Duodenal mucosa (tissue), 2 donors: Measurements from ENCODE around the gene GIPR.

Experiments
- H3K27ac ChIP-seq: one replicate; pipeline ENCODE4 v1.7.0; 2013; ENCODE audit warnings: low read depth, low read length
- H3K27me3 ChIP-seq, 2 donors: one replicate each; pipeline ENCODE4 v1.7.0; 2013; ENCODE audit warnings: low read length in 2 of 2, control low read depth in 1 of 2; ENCODE audit not compliant: insufficient read depth in 2 of 2, control insufficient read depth in 1 of 2
- H3K36me3 ChIP-seq, 2 donors: one replicate each; pipeline ENCODE4 v1.7.0; 2013; ENCODE audit warnings: low read length in 2 of 2, control low read depth in 1 of 2; ENCODE audit not compliant: insufficient read depth in 2 of 2, control insufficient read depth in 1 of 2
- H3K4me1 ChIP-seq, 2 donors: one replicate each; pipeline ENCODE4 v1.7.0; 2013; ENCODE audit warnings: low read length in 2 of 2, control low read depth in 1 of 2; ENCODE audit not compliant: insufficient read depth in 2 of 2, control insufficient read depth in 1 of 2
- H3K4me3 ChIP-seq, 2 donors: one replicate each; pipeline ENCODE4 v1.7.0; 2013; ENCODE audit warnings: low read length in 2 of 2, low read depth in 1 of 2
- H3K9ac ChIP-seq, 2 donors: one replicate each; pipeline ENCODE4 v1.7.0; 2013; ENCODE audit warnings: low read length in 2 of 2, low read depth in 1 of 2
- H3K9me3 ChIP-seq, 2 donors: one replicate each; pipeline ENCODE4 v1.7.0; 2013; ENCODE audit warnings: low read length in 2 of 2, control low read depth in 1 of 2; ENCODE audit not compliant: control insufficient read depth in 1 of 2

The GIPR gene

GRCh38 chr19:45637890-45638667 is 29.9 kb upstream of the GIPR start:
- H3K27me3 ChIP-seq: no peaks in the 10 kb centered on the region
- peaks cover 27 to 33% of the 10 kb centered on the region in 2 donors for H3K4me1 ChIP-seq
- peak overlapping the region; percentile 47 to 92 for H3K9ac ChIP-seq
- H3K4me3 ChIP-seq: peak overlapping the region; percentile 85 to 92
- no peak overlapping the region for H3K27ac ChIP-seq
- no peaks in the 10 kb centered on the region for H3K9me3 ChIP-seq
- H3K36me3 ChIP-seq: no peaks in the 10 kb centered on the region

- peak within 1 kb of the TSS; percentile 86 to 92 for H3K9ac ChIP-seq
- H3K4me3 ChIP-seq: peak within 1 kb of the TSS; percentile 85 to 92
- H3K9me3 ChIP-seq: no peaks in the 10 kb centered on the region
- H3K27me3 ChIP-seq: peaks cover 4 to 8% of the 10 kb centered on the region in 2 donors
- peaks cover 27 to 40% of the 10 kb centered on the region in 2 donors for H3K4me1 ChIP-seq
- no peaks in the 10 kb centered on the region for H3K36me3 ChIP-seq
- no peak within 1 kb of the TSS for H3K27ac ChIP-seq
Measured at GRCh38 chr19:45638930-45639729, 28.9 kb upstream of the GIPR start, which contains the start of gene EML2. Gene EML2, minus strand, starts transcription at chr19:45639397. Its CDS starts 21 bp downstream, at chr19:45639376.

- H3K9ac ChIP-seq: peak overlapping the region in 1 of 2 donors; percentile 70
- H3K36me3 ChIP-seq: no peaks in the 10 kb centered on the region
- peak overlapping the region; percentile 69 to 74 for H3K4me3 ChIP-seq
- H3K4me1 ChIP-seq: peaks cover 28 to 40% of the 10 kb centered on the region in 2 donors
- peak overlapping the region; percentile 47 for H3K27ac ChIP-seq
- peaks cover 12 to 22% of the 10 kb centered on the region in 2 donors for H3K27me3 ChIP-seq
- no peaks in the 10 kb centered on the region for H3K9me3 ChIP-seq
Measured at GRCh38 chr19:45640849-45641273, 27.2 kb upstream of the GIPR start.

GRCh38 chr19:45641274-45642105 is 26.5 kb upstream of the GIPR start:
- peak overlapping the region in 1 of 2 donors; percentile 70 for H3K9ac ChIP-seq

GRCh38 chr19:45643024-45643926 is 24.7 kb upstream of the GIPR start:
- peaks cover 29 to 38% of the 10 kb centered on the region in 2 donors for H3K4me1 ChIP-seq
- H3K27ac ChIP-seq: no peak overlapping the region
- peaks cover 12 to 22% of the 10 kb centered on the region in 2 donors for H3K27me3 ChIP-seq
- no peaks in the 10 kb centered on the region for H3K9me3 ChIP-seq
- H3K36me3 ChIP-seq: no peaks in the 10 kb centered on the region
- no peak overlapping the region for H3K9ac ChIP-seq
- peak overlapping the region; percentile 8 to 28 for H3K4me3 ChIP-seq

More at GRCh38 chr19:45641274-45642105, 26.5 kb upstream of the GIPR start:
- Histone ChIP-seq H3K36me3 (no peaks in the 10 kb centered on the region), H3K4me1 (peaks cover 34 to 40% of the 10 kb centered on the region in 2 donors), H3K27me3 (peaks cover 12 to 22% of the 10 kb centered on the region in 2 donors), H3K27ac (peak overlapping the region; percentile 47), H3K4me3 (peak overlapping the region; percentile 69 to 74), H3K9me3 (no peaks in the 10 kb centered on the region)

GRCh38 chr19:45643927-45644771 is 23.9 kb upstream of the GIPR start:
- H3K9me3 ChIP-seq: no peaks in the 10 kb centered on the region
- peaks cover 26 to 29% of the 10 kb centered on the region in 2 donors for H3K4me1 ChIP-seq
- H3K36me3 ChIP-seq: no peaks in the 10 kb centered on the region
- H3K27ac ChIP-seq: no peak overlapping the region
- H3K9ac ChIP-seq: no peak overlapping the region
- H3K27me3 ChIP-seq: peaks cover 12 to 22% of the 10 kb centered on the region in 2 donors
- no peak overlapping the region for H3K4me3 ChIP-seq

- Histone ChIP-seq H3K4me1 (peaks cover 26 to 29% of the 10 kb centered on the region in 2 donors), H3K36me3 (no peaks in the 10 kb centered on the region), H3K27me3 (peaks cover 12 to 22% of the 10 kb centered on the region in 2 donors), H3K9me3 (no peaks in the 10 kb centered on the region), H3K9ac (no peak overlapping the region), H3K4me3 (peak overlapping the region; percentile 43 to 46), H3K27ac (no peak overlapping the region)
Measured at GRCh38 chr19:45645068-45645630, 22.9 kb upstream of the GIPR start.

- H3K9me3 ChIP-seq: no peaks in the 10 kb centered on the region
- H3K27me3 ChIP-seq: peaks cover 12 to 22% of the 10 kb centered on the region in 2 donors
- peak overlapping the region; percentile 43 to 46 for H3K4me3 ChIP-seq
- H3K36me3 ChIP-seq: no peaks in the 10 kb centered on the region
- no peak overlapping the region for H3K27ac ChIP-seq
- H3K9ac ChIP-seq: no peak overlapping the region
- H3K4me1 ChIP-seq: peaks cover 24 to 28% of the 10 kb centered on the region in 2 donors
Measured at GRCh38 chr19:45645631-45646344, 22.2 kb upstream of the GIPR start.
